Gastrocnemius medialis (tissue), 4 donors: ENCODE measurements around the gene PSMD10. TPM values are rescaled to one million over a fixed set of nuclear protein-coding genes. Genes with fewer than 3 reads are reported as not detected.

Experiments
- ATAC-seq, 2 donors: fragments of 150-250 bp; one replicate each; pipeline ENCODE4 v1.9.1; 2016
- DNase-seq, 2 donors: peaks; one replicate each; pipeline ENCODE4 v3.0.0-alpha.2; 2019
- H3K27ac ChIP-seq, 4 donors: fragments of 200-600 bp; sonication (generic); 1 replicate in 1 of 4; 2 replicates in 3 of 4; pipeline ENCODE4 v1.5.1; 2016 to 2018; ENCODE audit warnings: mild to moderate bottlenecking in 2 of 4, moderate library complexity in 1 of 4
- H3K27me3 ChIP-seq, 3 donors: fragments of 200-600 bp; sonication (generic) in 2 of 3; 1 replicate in 1 of 3; 2 replicates in 2 of 3; pipeline versions ENCODE4 v1.5.1 to v1.6.0; 2016 to 2019; ENCODE audit warnings: mild to moderate bottlenecking in 1 of 3, moderate library complexity in 1 of 3
- H3K36me3 ChIP-seq, 2 donors: fragments of 200-600 bp; sonication (generic) in 1 of 2; one replicate each; pipeline ENCODE4 v1.5.1; 2017 to 2018
- H3K4me1 ChIP-seq, 2 donors: fragments of 200-600 bp; sonication (generic) in 1 of 2; one replicate each; pipeline ENCODE4 v1.5.1; 2016 to 2017; ENCODE audit warnings: mild to moderate bottlenecking in 2 of 2
- H3K4me3 ChIP-seq, 4 donors: fragments of 200-600 bp; sonication (generic) in 3 of 4; 1 replicate in 1 of 4; 2 replicates in 3 of 4; pipeline ENCODE4 v1.5.1; 2016 to 2019; ENCODE audit warnings: mild to moderate bottlenecking in 2 of 4
- H3K9me3 ChIP-seq, 3 donors: fragments of 200-600 bp; sonication (generic) in 2 of 3; 1 replicate in 1 of 3; 2 replicates in 2 of 3; pipeline ENCODE4 v1.5.1; 2016 to 2019
- CTCF ChIP-seq, 5 experiments: fragments of 450-650 bp in 3 of 5; fragments of 200-600 bp in 2 of 5; sonication (generic) in 2 of 5; IDR thresholded peaks in 4 of 5; conservative IDR thresholded peaks in 1 of 5; 1 replicate in 4 of 5; 2 replicates in 1 of 5; pipeline ENCODE4 v1.5.1; 2016 to 2019; ENCODE audit warnings: antibody characterized with exemption in 5 of 5, mild to moderate bottlenecking in 3 of 5, moderate library complexity in 3 of 5
- POLR2A ChIP-seq, 2 donors: fragments of 450-650 bp; IDR thresholded peaks; one replicate each; pipeline ENCODE4 v1.6.1; 2017; ENCODE audit warnings: antibody characterized with exemption in 2 of 2, mild to moderate bottlenecking in 2 of 2, moderate library complexity in 2 of 2
- in situ Hi-C, 4 donors: fragments of 200-750 bp; cut with MboI; loops; one replicate each; pipeline versions ENCODE4 v1.15.0 to v1.8.0; 2017; ENCODE audit warnings: low sequenced_read_pairs in 4 of 4
- intact Hi-C: fragments of 100-400 bp; cut with DNase I; formaldehyde crosslinking; loops from one replicate; pipeline ENCODE4 v1.15.1; 2023; ENCODE audit warnings: low total_unique reads
- total RNA-seq, 4 donors: library from RNA; depleted of rRNA; stranded (reverse); fragments of >200 nt; gene quantifications; one replicate each; pipeline versions ENCODE4 v1.1.0 to v1.2.3, GENCODE V29; 2016

PSMD10 gene
- 10 to 100 TPM; 16.5 to 33.5 (median 18.6) TPM for total RNA-seq

DNA sequence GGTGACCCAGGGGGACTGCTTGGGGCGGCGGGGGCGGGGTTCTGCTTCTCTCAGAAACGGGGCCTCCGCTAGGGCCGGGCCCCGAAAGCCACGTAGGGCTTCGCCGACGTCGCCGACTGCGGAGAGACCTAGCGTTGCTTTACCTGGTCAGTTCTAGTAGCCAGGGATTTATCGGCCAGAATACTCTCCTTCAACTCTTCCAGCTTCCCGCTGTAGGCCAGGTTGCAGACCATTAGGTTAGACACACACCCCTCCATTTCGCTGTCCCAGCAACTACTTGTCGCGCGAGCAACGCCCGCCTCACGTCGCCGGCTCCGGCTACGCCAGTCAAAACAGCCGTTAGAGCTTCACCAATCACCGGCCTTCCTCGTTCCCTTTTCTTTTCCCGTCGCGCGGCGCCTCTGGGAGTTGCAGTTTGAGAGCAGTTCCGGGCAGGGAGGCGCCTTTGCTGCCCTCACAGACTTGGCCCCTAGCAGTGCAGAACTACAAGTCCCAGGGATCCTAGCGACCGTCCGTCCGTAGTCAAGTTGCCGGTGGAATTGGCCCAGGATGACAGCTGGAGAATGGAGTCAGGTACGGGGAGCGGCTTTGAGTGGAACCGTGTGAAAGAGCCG, at the start of gene PSMD10, which contains the start of gene ATG4A:
Gene PSMD10, minus strand, starts transcription at position 279 of the 614 bp plus-strand sequence. Its CDS starts 22 bp downstream, at position 257.
Gene ATG4A, plus strand, starts transcription at position 515 of the 614 bp plus-strand sequence. Its CDS starts 49 bp downstream, at position 564.
- in situ Hi-C loops: loop anchor here in 1 of 4 donors (25.0 kb wide), 1 partner anchor 454 kb away; the partner anchor contains the start of gene PRPS1
- DNase-seq (peak; percentile 90 to 94), ATAC-seq (peak; percentile 95 to 97)
- no peaks in the 10 kb centered on the region for H3K9me3 ChIP-seq
- H3K27ac ChIP-seq: peak within 1 kb of the TSS; percentile 82 to 89 (median 86)
- TF ChIP-seq CTCF (IDR thresholded peaks at IDR 0.05 in 4 of 5, conservative IDR thresholded peaks at IDR 0.05 in 1 of 5) (no peak), POLR2A (IDR thresholded peaks at IDR 0.05) (peak; percentile 61 to 80)
- H3K4me1 ChIP-seq: peaks cover 3 to 13% of the 10 kb centered on the region in 2 donors
- H3K27me3 ChIP-seq: peaks cover 0 to 3% (median 0%) of the 10 kb centered on the region in 3 donors
- H3K4me3 ChIP-seq: peak within 1 kb of the TSS; percentile 60 to 77 (median 74)
- H3K36me3 ChIP-seq: peaks cover 0 to 5% of the 10 kb centered on the region in 2 donors
- intact Hi-C loops: loop anchor here (5.0 to 10.0 kb wide), 2 partner anchors 434 to 977 kb away; partner anchors contain the start of gene RBM41

DNA sequence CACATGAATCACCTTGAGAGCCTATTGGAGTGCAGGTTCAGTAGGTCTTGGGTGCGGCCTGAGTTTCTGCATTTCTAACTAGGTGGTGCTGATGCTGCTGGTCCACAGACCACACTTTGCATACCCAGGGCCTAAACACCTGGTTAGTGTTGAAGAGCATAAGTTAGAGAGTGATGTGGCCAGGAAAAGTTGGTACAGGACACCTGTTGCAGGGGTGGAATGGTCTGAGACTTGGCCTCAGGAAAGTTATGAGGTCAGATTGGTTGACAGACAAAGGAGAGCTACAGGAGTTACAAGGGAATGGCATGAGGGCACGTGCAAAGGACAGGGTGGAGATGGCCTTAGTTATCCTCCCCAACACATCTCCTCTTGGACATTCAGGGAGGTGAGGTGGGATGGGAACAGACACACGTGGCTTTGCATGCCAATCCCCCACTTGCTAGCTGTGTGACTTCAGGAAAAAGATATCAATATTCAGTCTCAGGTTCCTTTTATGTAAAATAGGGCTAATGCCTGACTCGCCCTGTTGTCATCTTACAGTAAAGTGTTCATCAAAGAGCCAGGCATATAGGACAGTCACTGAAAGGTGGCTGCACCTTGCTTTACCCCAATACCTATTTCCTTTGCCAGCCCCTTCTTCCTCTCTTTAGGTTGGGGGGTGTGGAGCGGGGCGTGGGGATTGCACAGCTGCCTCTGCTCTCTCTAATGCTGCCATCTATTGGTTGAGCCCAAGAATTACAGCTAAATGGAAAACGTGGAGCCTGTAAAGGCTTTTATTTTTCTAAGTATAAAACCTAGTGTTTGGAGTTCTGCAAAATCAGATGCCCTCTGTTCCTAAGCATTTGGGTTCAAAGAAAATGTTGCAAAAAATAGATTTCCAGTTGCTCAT, 47.7 kb upstream of the PSMD10 start:
- Histone ChIP-seq H3K27ac (no peak overlapping the region), H3K36me3 (peaks cover 0 to 5% of the 10 kb centered on the region in 2 donors), H3K27me3 (no peaks in the 10 kb centered on the region), H3K9me3 (no peaks in the 10 kb centered on the region), H3K4me3 (no peak overlapping the region), H3K4me1 (no peaks in the 10 kb centered on the region)
- intact Hi-C loops (loop anchor here (2.0 kb wide), 1 partner anchor 118 kb away; no protein-coding TSS in a partner anchor), in situ Hi-C loops (no loop called here)
- ATAC-seq (no peak), DNase-seq (no peak)
- TF ChIP-seq CTCF (IDR thresholded peaks at IDR 0.05 in 4 of 5, conservative IDR thresholded peaks at IDR 0.05 in 1 of 5) (peak in 4 of 5 experiments; percentile 22 to 54 (median 39)), POLR2A (IDR thresholded peaks at IDR 0.05) (no peak)

DNA sequence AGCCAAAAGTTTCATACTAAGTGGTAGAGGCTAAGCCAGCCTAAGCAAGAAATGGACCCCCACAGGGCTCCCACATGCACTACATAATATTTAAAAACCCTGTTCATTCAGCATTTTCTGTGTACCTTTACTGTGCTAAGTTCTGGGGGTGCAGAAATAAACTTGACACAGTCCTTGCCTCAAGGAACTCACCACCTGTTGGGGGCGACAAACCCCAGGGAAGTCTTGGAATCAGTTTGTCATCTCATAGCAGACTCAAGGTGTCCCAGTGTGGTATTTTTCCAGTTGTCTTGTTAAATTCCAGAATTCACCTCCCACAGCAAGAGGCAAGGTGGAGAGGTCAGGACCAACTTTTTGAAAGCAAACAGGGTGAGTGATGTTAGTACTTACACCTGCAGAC, 43.4 kb upstream of the PSMD10 start:
- in situ Hi-C loops (no loop called here), intact Hi-C loops (no loop called here)
- H3K27ac ChIP-seq: no peak overlapping the region
- ATAC-seq (no peak), DNase-seq (no peak)
- peaks cover 0 to 5% of the 10 kb centered on the region in 2 donors for H3K36me3 ChIP-seq
- TF ChIP-seq CTCF (IDR thresholded peaks at IDR 0.05 in 4 of 5, conservative IDR thresholded peaks at IDR 0.05 in 1 of 5): no peak
- no peak for TF ChIP-seq POLR2A (IDR thresholded peaks at IDR 0.05)
- no peaks in the 10 kb centered on the region for H3K27me3 ChIP-seq
- no peak overlapping the region for H3K4me3 ChIP-seq
- no peaks in the 10 kb centered on the region for H3K4me1 ChIP-seq
- H3K9me3 ChIP-seq: no peaks in the 10 kb centered on the region

DNA sequence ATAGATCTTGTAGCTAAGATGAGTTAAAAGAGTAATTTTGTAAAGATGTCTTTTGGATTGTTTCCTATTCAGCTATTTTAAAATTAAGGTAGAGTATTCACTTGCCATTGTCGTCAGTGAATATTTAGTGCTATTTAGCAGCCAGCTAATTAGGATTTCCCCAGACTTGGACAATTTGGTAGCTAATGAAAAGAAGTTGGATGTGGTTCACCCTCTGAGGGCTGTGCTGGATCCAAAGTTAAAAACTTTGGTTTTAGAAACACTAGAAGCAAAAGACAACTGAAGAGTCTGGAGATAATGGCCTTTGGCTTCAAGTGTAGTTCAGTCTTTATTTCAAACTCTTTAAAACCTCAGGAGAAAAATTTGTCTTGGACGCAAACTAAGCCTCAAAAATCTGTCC, 41.5 kb upstream of the PSMD10 start:
- intact Hi-C loops: no loop called here
- no peak for TF ChIP-seq CTCF (IDR thresholded peaks at IDR 0.05 in 4 of 5, conservative IDR thresholded peaks at IDR 0.05 in 1 of 5)
- no peak for TF ChIP-seq POLR2A (IDR thresholded peaks at IDR 0.05)

More for the DNA sequence above, 41.5 kb upstream of the PSMD10 start:
- DNase-seq (no peak), ATAC-seq (no peak)
- Histone ChIP-seq H3K36me3 (no peaks in the 10 kb centered on the region), H3K27me3 (no peaks in the 10 kb centered on the region), H3K4me3 (no peak overlapping the region), H3K4me1 (no peaks in the 10 kb centered on the region), H3K27ac (peak overlapping the region in 1 of 4 donors; percentile 48), H3K9me3 (no peaks in the 10 kb centered on the region)
- in situ Hi-C loops: no loop called here
